HG03558 (cell line): ENCODE data around the gene ABCC1.
"Not testable (repeated sequence)": the region's sequence is repeated elsewhere in the genome, so short reads cannot be mapped to it uniquely, and the experiment has no call there.

ENCODE experiments used
- ATAC-seq: cut with Tn5 transposase; IDR thresholded peaks from one replicate; pipeline ENCODE4 v1.9.1; 2021; ENCODE audit warnings: moderate number of reproducible peaks; ENCODE audit not compliant: unreplicated experiment; ENCODE audit errors: extremely low read depth

ABCC1 gene

DNA sequence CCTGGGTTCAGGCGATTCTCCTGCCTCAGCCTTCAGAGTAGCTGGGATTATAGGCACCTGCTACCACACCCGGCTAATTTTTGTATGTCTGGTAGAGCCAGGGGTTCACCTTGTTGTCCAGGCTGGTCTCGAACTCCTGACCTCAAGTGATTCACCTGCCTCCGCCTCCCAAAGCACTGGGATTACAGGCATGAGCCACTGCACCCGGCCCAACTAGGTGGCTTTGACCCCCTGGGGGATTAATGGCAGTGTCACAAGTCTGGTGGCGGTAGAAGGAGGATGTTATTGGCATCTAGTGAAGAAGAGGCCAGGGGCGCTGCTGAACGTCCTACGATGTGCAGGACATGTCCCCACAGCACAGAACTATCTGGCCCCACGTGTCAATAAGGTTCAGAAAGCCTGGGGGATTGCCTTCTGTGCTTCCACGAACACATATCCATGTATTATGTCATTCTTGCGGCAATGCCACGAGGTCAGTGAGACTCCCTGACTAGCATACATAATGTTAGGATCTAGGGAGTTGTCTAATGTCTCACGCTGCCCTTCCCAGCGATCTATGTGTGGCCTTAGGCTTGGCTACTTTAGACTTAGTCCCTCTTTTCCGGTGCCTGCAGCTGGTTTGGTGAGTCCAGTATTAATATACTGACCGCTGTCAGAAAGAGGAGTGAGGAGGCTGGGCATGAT lies 198.0 kb downstream of the ABCC1 start:
- ATAC-seq, result no peak

DNA sequence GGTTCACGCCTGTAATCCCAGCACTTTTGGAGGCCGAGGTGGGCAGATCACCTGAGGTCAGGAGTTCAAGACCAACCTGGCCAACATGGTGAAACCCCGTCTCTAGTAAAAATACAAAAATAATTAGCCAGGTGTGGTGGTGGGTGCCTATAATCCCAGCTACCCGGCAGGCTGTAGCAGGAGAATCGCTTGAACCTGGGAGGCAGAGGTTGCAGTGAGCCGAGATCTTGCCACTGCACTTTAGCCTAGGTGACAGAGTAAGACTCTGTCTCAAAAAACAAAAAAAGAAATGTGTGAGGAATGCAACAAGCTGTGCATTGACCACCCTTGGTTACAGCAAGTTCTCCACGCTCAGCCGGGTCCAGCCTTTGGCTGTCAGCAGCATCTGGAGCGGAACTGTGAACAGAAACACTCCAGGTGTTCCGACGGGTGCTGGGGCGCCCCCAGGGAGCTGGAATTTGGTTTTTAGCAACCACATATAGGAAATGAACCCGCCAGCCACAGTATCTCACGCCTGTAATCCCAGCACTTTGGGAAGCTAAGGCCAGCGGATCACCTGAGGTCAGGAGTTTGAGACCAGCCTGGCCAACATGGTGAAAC lies 198.7 kb downstream of the ABCC1 start:
- not testable (repeated sequence) for ATAC-seq

DNA sequence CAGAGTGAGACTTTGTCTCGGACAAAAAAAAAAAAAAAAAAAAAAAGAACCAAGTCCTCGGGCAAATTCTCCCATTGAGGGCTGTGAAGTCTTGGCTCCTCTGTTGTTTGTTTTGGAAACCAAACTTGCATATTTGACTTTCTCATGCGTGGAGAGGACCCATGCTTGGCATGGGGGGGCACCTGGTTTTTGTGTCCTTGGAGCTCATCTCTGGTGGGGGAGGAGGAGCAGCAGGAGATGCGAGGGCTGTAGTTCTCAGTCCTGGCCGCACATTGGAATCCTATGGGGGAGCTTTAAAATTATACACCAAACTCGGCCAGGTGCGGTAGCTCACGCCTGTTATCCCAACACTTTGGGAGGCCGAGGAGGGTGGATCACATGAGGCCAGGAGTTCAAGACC lies 199.3 kb downstream of the ABCC1 start:
- ATAC-seq, result no peak

DNA sequence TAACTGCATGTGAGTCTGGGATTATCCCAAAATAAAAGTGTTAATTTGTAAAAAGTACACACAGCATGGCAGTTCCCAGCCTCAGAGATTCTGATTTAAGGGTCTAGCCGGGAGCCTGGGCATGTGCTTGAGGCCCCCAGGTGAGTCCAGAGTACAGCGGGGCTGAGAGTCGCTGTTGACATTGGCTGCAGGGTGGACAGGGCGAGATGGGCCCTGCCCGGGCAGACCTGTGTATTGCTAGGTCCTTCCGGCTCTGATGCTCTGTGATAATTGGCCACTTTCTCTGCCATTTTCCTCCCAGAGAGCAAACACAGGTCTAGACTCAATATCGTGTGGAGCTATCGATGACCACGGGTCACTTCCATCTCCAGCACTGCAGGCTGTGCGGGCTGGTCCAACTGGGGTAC lies 200.3 kb downstream of the ABCC1 start:
- no peak for ATAC-seq

DNA sequence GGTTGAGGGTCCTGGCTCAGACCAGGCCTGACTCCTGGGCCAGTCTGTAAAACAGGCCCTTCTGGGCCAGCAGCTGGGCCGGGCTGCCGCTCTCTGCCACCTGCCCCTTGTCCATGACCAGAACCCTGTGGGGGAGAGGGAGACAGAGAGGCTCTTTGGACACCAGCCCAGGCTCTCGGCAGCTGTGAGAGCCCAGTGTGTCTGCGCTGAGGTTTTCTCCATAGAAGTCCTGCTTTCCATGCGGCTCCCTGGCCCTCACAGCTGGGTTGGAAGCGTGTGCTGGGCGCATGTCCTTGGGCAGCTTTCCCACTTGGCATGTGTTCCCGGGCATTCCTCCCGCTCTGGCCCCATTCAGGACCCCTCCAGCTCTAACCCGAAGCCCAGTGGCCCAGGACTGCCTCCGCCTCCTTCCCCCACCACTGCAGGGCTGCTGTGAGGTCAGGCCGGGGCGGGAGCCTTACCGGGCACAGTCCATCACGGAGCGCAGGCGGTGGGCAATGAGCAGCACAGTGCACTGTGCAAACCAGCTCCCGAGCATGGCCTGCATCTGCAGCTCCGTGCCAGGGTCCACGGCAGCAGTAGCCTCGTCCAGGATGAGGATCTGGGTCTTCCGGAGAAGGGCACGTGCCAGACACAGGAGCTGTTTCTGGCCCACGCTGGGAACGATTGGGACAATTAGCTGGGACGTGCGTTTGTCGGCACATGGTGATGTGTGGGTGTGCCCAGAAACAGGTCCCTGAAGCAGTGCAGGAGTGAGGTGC lies 200.9 kb downstream of the ABCC1 start:
- no peak for ATAC-seq

DNA sequence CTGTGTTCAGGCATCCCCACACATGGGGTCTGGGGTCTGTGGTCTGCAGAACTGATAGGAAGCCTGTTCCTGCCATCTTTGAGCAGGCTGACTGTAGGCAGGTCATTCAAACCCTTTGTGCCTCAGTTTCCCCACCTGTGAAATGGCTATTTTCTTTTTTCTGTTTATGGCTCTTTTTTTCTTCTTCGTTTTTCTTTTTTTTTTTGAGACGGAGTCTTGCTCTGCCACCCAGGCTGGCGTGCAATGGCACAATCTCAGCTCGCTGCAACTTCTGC lies 201.4 kb downstream of the ABCC1 start:
- ATAC-seq, result no peak

DNA sequence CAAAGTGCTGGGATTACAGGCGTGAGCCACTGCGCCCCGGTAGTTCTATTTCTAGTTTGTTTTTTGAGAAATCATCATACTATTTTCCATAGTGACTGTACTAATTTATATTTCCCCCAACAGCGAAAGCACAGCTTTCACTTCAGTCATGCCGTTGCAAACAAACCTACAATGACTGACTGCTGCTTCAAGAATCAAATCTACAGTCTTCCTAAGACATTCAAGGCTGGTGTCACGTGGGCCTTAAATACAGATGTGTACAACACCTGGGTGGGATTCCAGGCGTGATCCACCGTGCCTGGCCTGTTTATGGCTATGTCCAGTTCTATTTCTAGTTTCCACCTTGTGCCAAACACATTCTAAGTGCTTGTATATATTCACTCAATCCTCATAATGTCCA lies 201.9 kb downstream of the ABCC1 start:
- no peak for ATAC-seq

DNA sequence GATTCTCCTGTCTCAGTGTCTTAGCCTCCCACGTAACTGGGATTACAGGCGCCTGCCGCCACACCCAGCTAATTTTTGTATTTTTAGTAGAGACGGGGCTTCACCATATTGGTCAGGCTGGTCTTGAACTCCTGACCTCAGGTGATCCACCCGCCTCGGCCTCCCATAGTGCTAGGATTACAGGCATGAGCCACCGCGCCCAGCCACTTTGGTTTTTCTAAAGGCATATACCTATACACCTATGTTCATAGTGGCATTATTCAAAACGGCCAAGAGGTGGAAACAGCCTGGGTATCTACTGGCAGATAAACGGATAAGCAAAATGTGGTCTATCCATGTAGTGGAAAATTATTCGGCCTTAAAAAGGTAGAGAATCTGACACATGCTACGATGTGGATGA lies 203.6 kb downstream of the ABCC1 start:
- ATAC-seq, result not testable (repeated sequence)

DNA sequence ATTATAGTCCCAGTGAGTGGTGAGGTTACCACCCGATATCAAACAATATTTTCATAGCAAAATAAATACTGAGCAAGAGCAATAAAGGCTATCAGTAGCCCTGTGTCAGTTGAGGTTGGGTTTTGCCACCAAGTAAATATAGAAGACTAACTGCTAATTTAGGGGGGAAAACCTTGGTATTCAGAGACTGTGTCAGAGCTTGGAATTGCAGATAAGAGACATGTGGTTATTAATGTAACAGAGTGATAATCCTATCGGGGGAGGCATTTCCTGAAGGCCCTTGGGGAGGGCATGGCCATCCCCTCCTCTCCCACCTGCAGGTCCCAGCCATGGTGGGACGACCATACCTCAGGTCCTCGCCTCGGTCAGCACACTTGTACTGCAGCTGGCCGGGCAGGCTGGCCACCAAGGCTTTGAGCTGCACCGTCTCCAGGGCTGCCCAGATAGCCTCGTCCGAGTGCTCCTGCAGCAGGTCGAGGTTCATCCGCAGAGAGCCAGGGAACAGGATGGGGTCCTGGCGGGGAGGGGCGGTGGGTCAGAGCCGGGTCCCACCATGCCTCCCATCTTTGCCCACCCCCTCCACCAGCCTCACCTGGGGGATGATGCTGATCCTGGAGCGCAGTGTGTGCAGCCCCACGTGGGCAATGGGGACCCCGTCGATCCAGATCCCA lies 205.0 kb downstream of the ABCC1 start:
- ATAC-seq, result no peak

DNA sequence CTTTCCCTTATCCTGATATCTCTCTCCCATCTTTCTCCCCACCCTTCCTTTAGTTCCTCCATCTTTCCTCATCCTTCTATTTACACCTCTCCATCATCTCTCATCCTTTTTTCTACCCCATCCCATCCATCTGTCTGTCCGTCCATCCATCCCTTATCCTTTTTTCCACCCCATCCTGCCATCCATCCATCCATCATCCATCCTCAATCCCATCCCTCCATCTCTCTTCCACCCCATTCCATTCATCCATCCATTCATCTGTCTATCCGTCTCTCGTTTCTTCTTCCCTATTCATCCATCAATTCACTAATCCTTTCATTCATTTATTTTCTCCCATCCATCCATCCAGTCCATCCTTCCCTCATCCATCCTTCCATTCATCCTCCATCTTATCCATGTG lies 205.8 kb downstream of the ABCC1 start:
- no peak for ATAC-seq

DNA sequence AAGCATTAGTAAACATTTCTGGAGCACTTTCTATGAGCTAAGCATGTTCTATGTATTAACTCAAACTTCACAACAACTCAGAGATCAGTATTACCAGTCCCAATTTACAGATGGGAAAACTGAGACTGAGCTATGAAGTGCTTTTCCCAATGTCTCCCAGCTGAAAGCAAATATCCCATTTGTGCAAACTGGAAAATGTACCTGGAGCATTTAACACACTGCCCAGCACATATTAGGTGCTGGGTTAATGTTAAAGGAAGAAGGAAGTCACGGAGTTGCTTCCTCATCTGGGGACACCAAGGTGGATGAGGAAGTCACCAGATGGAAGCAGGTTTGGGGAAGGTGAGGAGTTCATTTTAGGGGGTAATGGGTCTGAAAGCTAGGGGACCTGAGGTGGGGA lies 207.8 kb downstream of the ABCC1 start:
- no peak for ATAC-seq

DNA sequence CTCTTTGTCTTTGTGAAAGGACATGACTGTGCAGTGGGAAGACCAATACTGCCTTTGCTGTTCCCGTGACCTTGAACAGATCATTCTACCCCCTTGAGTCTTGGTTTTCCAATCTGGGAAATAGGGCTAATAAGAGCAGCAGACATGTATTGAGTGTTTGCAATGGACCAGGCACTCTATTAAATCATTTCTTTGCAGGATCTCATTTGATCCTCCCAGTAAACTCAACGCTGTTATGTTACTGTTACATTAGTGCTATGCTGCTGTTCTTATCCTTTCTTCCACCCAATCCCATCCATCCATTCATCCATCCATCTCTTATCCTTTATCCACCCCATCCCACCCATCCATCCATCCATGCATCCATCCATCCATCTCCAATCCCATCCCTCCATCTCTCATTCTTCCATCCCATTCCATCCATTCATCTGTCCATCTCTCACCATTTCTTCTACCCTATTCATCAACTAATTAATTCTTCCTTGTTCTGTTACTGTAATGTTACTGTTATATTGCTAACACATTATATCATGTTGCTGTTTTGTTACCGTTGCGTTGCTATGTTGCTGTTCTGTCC lies 208.8 kb downstream of the ABCC1 start:
- ATAC-seq, result no peak

DNA sequence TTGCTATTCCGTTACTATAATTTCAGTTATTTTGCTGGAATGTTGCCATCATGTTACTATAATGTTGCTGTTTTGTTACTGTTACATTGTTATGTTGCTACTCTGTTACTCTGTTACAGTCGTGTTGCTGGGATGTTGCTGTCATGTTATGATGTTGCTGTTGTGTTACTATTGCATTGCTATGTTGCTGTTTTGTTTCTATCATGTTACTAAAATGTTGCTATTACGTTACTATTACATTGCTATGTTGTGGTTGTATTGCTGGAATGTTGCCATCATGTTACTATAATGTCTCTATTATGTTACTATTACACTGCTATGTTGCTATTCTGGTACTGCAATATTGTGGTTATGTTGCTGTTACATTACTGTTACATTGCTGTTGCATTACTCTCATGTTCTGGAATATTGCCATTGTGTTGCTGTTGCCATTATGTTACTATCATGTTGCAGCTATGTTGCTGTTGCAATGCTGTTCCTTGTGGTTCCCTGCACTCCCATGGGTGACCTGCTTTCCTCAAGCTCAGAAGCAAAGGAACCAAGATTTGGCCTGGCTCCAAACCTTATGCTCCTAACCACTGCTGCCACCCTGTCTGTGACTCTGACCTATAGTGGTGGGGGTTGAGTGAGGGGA lies 209.4 kb downstream of the ABCC1 start:
- ATAC-seq, result no peak

DNA sequence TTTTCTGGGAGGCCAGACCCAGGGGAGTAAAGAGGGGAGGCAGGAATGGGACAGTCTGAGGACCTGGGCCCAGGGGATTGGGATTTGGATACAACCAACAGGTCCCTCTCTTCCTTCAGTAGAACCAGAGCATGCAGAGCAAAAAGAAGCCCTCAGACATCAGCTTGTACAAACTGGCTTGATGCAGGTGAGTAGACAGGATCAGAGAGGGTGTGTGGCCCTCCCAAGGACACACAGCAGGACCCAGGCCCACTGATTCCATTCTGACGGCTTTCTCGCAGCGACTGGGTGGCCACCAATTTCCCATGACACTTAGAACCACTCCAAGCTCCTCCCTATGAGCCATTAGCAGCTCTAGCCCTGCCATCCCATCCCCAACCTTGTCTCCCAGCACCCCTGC lies 210.2 kb downstream of the ABCC1 start:
- no peak for ATAC-seq

DNA sequence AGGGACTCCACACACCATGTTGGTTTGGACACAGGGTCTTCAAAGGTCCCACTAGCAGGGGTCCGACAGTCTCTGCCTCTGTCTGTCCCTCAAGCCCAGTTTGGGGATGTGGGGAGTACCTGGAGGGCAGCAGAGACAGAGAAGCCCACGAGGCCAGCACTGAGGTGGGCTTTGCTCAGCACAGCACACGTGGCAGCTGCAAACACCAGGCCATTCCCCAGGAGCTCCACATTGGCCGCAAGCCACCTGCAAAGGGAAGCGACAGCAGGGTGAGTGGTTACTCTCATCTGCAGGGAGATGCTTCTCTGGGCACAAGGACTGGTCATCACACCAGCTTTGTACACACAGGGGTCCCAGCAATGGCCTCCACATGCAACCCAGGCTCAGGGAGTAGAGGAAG lies 211.9 kb downstream of the ABCC1 start:
- no peak for ATAC-seq

DNA sequence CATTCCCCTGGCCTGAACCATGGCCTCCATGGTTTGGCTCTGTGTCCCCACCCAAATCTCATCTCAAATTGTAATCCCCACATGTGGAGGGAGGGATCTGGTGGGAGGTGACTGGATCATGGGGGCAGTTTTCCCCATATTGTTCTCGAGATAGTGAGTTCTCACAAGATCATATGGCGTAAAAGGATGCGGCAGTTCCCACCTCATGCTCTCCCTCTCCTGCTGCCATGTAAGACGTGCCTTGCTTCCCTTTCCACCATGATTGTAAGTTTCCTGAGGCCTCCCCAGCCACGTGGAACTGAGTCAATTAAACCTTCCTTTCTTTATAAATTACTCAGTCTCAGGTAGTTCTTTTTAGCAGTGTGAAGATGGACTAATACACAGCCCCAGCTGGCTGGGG lies 212.4 kb downstream of the ABCC1 start:
- not testable (repeated sequence) for ATAC-seq

DNA sequence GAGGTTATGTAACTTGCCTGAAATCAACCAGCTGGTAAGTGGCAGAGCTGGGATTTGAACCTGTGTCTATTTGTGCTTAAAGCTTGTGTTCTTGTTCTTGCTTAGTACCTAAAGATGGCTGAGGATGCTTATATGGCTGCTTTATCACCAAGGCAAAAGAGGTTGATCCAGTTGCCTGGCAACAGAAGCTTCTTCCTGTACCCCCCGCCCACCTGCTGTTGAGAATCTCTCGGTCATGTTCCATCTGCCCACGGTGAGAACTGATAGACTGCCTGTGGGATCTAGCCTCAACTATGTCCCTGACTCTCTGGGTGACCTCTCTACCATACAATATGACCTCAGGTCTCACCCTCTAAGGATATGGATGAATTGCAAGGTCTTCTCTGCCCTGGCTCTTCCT lies 213.2 kb downstream of the ABCC1 start:
- ATAC-seq, result no peak

DNA sequence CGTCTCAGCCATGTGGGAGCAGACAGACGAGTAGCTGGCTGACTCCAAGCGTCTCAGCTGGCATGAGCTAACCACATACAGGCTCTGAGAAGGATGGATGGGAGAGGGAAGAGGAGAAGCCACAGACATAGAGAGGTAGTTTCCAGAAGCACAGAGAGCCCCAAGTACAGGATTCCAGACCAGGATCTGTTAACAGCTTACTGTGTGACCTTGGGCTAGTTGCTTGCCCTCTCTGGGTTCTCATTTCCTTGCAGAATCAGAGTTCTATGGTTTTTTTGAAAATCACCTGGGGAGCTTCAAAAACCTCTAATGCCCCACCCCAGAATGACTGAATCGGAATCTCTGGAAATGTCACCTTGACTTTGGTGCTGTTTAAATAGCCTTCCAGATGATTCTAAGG lies 213.7 kb downstream of the ABCC1 start:
- ATAC-seq, result no peak

DNA sequence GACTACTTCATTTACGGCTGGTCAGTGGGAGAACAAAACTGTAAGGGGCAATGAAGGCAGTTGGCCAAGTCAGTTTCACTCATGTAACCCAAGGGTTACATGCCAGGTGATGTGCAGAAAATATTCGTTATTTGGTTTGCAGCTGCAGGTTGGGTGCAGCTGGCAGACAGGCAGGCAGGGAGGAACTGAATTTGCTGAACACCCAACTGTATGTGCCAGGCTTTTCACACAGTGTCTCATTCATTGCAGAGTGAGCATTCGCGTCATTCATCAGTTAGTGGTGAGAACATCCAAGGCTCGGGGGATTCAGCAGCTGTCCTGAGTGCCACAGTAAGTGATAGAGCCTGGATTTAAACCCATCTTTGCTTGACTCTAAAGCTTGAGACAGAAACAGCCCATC lies 214.2 kb downstream of the ABCC1 start:
- no peak for ATAC-seq

DNA sequence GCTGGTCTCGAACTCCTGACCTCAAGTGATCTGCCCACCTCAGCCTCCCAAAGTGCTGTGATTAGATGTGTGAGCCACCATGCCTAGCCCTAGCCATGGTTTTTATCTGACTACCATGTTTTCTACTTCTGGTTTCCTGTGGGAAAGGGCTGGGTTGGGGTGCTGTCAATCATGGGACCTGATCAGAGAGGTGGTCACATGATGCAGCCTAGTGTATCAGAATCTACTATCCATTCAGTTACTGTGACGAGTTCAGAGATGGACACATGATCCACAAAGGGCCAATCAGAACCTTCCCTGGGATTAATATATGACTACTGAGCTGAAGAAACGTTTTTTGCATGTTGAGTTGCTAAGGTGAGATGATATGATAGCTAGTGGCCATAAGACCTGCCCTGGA lies 214.8 kb downstream of the ABCC1 start:
- ATAC-seq, result no peak

DNA sequence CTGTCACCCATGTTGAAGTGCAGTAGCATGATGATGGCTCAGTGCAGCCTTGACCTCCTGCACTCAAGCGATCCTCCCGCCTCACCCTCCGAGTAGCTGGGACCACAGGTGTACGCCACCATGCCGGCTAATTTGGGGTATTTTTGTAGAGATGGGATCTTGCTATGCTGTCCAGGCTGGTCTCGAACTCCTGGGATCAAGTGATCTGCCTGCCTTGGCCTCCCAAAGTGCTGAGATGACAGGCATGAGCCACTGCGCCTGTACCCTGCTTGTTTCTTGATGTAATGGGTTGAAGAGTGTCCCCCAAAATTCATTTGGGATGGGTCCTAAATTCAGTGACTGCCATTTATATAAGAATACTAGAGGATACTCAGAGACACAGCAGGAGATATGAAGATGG lies 216.7 kb downstream of the ABCC1 start:
- no peak for ATAC-seq
